Stimulated activated CD4-positive, alpha-beta T cell treated with anti-CD3 and anti-CD28 coated beads, Interleukin-2, amount 100 ng/mL, for 4 hours (primary cell): Measurements from ENCODE around the gene SEZ6L2.
"Not testable (repeated sequence)": the region's sequence is repeated elsewhere in the genome, so short reads cannot be mapped to it uniquely, and the experiment has no call there.

Experiments
- DNase-seq: peaks from one replicate; pipeline ENCODE4 v3.0.0-alpha.2; 2020; ENCODE audit warnings: low read depth

Gene SEZ6L2

DNA sequence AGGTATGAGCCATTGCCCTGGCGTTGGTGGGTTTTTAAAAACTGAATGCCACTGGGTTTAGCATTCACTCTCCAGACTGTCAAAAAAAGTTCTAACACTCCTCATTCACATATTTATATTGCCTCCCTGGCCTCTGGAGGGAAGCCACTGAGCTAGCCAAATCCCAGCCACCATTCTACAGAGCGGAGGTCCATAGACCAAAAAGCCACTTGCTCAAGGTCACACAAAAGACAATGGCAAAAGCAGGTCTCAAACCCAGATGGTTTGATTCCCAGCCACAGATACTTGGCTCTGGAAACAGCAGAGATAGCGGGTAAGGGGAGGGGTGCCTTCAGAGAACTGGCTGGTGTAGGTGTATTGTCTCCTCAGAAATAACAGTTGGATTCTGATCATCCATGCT is 18.3 kb downstream of the SEZ6L2 start:
- no peak for DNase-seq

DNA sequence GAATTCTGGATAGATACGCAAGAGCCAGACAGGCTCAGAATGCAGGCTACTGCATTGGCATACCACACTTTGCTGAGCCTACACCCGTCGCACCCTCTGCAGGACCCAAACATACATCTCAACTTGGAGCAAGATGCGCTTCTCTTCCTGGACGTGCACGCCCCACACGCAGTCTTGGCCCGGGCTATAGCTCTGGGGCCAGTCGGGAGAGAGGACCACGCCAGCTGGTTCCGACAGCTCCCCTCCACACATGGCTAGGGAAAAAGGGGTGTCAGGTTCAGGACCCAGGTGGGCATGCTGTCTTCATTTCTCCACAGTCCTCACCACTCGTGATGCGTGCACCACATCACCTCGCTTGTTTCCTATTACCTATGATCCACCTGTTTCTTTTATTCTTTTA is 21.2 kb downstream of the SEZ6L2 start:
- DNase-seq, result no peak

DNA sequence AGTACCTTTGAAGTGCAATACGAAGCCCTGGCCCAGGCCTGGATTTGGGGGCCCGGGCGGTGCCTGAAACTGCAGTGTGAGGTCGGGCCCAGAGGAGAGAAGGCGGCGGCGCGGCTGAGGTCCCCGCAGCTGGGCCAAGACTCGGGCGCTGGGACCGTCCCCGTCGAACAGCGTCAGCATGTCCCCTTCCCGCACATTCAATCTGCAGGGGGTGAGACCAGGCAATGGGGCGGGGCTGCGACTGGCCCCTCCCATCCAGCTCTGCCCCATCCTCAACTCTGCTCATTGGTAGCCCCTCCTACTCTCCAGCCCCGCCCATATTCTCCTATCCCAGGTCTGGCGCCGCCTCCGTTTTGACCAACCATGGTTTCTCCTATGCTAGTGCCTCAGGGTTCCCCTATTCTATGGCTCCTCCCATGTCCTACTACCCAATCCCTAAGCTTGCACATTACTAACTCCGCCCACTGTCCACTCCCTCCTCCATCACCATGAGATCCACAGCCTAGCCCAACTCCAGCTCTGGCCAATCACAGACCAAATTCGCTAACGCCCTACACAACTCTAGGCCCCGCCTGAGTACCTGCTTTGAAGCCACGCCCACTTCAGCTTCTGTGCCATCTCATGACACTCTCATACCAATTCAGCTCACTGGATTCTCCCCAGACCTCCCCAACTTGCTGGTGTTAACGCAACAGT is 21.9 kb downstream of the SEZ6L2 start:
- peak; percentile 24 for DNase-seq

DNA sequence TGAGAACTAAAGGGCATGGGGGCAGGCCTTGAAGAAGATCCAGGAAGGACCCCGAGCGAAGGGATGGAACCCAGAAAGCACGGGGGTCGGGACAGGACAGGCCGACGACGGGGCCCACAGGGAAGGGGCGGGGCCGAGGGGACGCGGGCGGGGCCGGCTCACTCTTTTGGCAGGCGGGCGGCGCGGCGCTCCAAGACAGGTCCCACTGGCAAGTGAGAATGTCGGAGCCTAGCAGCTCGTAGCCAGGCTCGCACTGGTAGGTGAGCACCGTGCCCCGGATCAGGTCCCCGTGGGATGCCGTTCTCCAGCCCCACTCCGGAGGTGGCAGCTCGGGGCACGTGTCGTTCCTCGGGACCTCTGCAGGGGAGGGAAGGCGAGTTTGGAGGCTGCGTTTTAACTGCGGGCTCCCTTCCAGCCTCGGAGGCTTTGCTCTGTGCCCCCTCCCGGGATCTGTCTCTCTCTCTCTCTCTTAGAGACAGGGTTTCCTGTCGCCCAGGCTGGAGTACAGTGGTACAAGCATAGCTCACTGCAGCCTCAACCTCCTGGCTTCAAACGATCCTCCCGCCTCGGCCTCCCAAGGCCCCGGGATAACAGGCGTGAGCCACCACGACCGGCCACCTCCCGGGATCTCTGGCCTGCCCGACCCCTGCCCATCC is 22.6 kb downstream of the SEZ6L2 start:
- DNase-seq, result no peak

DNA sequence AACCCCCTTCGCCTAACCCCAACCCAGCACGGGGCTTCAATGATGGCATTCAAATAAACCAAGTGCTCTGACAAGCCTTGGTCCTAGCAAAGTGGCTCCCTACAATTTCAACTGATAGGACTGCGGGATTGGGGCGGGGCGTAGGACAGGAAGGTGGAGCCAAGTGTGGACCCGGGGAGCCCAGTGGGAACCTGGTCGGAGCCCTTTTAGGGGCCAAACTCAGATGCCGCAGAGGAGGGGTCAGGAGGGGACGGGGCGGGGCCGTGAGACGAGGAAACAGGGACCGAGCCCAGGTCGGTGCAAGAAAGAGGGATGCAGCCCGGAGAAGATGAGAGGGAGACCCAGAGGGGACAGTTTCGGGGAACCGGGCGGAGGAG is 23.1 kb downstream of the SEZ6L2 start:
- DNase-seq, result no peak

DNA sequence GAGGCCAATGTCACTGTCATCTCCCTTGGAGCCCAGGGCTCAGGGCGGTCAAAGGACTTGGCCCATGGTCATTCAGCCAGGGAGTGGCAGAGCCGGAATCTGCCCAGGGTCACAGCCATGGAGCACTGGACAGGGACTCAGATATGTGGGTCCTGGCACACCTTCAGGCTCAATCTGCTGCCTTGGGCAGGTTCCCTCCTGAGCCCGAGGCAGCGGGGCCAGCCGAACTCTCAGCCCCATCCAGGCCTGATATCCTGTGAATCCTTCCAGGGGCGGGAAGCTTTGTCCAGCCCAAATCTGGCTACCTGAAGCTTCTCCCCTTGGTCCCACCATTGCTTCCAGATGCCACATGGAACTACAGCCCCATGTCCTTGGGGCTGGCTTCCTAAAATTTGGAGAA is 24.1 kb downstream of the SEZ6L2 start:
- no peak for DNase-seq

DNA sequence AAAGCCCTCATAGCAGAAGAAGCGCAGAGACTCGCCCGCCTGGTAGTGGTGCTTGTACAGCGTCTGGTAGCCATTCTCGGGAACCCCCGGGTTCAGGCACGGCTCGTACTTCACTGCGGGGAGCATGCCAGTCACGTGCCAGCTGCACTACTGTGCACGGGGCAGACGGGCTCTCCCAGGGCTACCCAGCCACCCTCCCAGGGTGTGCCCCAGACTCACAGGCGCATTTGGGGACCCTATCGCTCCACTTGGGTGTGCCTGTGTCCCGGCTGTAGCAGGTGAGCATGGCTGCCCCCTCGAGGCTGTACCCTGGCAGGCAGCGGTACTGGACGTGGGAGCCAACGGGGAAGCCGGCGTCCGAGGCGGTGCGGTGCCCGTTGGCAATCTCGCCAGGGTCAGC is 26.0 kb downstream of the SEZ6L2 start:
- DNase-seq, result no peak

DNA sequence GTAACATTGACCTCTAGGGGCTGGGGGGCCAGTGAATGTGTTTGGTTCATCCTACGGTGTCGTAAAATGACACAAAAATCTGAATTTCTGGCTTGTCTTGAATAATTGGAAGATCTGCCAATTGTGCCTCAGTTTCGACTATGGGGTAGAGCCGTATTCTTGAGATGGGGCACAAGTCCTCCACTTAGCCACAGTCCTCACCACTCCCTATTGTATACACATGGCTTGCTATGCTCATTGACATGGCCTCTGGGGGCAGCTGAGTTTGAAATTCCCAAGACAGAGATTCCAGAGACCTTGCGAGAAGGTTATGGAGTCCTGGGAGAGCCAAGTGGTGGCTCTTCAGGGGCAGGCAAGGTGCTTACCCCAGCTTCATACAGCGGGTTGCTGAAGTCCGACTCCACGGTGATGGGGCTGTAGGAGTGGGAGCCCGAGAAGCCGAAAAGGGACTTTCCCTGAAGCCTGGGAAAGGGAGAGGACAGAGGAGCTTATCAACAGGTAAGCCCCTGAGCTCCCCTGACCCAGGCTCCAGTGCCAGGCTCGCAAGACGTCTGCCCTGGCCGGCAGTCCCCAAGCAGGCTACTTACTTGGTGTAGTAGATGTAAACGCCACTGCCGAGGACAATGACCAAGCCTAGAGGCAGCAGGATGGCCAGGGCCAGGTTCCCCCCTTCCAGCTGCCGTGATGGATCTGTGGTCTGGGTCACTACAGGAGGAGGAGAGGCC is 27.4 kb downstream of the SEZ6L2 start:
- DNase-seq, result no peak

DNA sequence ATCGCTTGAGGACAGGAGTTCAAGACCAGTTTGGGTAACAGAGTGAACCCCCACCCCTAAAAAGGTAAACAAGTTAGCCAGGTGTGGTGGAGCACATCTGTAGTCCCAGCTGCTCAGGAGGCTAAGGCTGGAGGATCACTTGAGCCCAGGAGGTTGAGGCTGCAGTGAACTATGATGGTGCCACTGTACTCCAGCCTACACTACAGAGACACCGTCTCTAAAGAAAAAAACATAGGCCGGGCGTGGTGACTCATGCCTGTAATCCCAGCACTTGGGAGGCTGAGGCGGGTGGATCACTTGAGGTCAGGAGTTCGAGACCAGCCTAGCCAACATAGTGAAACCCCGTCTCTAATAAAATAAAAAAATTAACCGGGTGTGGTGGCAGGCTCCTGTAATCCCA is 30.3 kb downstream of the SEZ6L2 start:
- DNase-seq, result not testable (repeated sequence)

DNA sequence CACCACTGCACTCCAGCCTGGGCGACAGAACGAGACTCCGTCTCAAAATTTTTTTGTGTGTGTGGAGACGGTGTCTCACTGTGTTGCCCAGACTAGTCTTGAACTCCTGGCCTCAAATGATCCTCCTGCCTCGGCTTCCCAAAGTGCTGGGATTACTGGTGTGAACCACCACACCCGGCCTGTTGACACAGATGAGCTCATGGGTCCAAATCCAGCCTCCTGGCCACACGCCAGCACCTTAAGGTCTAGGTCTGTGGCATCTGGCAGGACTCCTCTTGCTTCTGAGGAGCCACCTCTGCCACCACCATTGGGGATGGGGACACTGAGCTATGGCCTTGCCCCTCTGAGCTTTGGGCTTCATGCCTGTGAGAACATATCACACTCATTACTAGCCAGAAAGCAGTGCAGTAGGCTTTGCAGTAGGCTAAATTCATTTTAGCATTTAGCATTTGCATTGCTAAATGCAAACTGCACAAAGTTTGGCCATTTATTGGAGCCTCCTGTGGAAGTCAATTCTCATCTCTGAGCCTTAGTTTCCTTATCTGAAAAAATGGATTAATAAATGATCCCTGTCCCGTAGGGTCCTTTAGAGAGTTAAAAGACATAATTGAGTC is 30.8 kb downstream of the SEZ6L2 start:
- DNase-seq, result no peak

DNA sequence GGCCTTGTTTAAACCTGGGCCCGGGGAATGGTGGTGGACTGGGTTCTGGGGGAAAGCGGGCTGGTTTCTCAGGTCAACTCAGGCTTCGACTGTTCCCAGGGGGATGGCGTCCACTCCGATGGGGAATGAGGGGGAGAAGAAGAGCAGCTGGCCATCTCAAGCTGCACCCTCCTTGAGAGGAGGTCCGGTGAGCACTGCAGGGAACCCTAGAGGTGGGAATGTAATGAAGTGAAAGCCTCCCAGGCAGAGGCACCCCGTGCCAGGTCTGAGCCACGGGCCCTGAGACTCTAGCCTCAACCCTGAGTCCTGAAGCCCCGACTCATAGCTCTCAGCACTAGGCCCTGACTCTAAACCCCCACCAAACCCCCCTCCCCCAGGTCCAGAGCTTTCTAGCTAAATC is 35.1 kb downstream of the SEZ6L2 start:
- no peak for DNase-seq

DNA sequence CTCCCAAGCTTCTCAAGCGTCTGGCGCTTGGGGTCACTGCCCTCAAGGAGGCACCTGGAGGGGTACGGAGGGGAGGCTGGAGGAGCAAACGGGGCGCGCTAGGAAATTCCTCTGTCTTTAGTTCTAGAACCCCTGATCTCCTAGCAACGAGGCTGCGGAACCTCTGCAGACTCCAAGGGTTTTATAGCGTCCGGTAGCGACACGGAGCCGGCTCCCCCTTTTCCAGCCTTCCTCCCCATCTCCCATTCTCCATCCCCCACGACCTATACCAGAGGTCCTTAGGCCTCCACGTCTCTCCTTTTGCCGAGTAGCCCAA is 35.7 kb downstream of the SEZ6L2 start:
- DNase-seq, result no peak

DNA sequence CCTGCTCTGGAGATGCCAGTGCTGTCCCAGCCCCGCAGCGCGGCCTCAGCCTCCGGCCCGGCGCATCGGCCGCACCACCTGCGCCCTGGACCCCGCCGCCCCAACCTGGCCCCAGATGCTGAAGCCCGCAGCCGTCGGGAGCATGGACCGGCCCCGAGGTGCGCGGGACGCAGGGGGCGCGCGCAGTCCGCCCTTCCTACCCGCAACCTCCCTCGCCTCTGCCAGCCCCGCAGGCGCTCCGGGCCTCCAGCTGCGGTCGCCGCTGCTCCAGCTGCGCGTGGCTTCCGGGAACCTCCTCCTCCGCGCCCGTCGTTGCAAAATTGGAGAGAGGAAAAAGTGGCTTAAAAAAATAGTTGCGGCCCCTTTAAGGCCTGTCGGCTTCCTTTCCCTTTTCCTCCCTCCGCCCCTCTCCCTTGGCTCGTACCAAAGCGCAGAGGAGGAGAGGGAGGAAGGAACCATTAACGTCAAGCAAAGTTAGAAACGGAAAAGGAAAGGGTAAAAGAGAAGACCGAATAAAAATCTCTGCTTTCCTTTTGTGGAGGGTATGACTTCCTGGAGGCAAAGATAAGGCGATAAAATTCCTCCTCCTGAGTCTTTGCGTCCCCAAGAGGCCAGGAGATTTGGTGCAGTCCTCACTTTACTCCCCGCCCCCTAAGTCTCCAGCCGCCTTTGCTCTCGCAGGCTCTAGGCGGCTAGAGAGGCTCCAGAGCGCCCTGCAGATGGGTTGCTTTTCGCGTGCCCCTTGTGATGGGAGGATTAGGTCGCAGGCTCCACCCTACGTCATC is 36.3 kb downstream of the SEZ6L2 start, which contains the start of gene CDIPT:
CDIPT (minus strand) TSS at position 343 of the 785 bp plus-strand sequence. CDS start 369 bp downstream, outside the sequence.
- peak; percentile 88 for DNase-seq

DNA sequence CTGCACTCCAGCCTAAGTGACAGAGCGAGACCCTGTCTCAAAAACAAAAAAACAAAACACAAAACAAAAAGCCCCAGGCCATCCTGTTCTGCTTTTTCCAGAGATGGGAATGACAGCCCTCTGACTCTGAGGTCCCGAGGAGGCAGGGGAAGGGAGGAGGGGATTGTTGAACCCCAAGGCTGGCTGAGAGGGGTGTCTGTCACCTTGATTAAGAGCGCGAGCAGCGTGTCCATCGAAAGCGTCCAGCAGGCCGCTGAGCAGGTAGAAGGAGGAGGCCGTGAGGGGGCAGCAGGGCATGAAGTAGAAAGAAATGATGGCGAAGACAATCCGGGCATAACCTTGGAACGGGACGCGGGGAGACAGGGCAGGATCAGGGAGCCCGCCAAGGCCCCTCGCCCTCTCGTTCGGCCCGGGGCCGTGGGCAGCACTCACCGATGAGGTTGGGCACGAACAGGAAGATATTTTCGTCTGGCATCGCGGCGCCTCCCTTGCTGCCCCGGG is 36.9 kb downstream of the SEZ6L2 start:
- DNase-seq, result no peak

DNA sequence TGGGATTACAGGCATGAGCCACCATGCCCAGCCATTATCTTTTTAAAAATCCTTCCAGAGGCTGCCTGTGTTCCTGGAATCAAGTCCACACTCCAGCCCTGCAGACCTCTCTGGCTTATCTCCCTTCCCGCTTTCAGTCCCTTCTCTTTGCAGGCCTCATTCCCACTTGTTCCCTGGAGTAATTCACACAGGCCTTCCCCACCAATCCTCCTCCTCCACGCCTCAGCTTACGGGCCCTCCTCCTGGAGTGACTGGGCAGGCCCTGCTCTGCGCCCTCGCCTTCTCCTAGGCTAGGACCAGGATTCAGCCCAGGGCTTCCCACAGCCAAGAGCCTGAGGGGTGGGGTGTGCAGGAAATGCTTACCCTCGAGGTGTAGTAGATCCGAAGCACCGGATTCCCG is 39.1 kb downstream of the SEZ6L2 start:
- no peak for DNase-seq

DNA sequence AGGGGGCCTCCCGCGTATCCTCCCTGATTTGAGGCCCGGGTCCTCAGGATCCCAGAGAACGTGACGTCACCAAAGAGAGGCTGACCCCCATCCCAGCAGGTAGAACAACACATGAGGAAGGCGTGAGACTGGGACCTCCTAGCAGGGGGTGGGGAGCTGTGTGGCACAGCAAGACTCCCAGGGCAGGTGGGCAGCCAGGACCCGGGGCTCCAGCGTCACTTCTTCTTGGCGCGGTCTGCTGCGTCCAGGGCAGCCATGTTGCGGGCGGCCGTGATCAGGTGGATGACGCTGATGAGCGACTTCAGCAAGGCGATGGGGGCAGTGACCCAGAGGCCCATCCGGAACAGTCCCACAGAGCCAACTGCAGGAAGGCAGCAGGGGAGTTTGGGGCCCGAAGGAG is 40.4 kb downstream of the SEZ6L2 start:
- DNase-seq, result no peak

DNA sequence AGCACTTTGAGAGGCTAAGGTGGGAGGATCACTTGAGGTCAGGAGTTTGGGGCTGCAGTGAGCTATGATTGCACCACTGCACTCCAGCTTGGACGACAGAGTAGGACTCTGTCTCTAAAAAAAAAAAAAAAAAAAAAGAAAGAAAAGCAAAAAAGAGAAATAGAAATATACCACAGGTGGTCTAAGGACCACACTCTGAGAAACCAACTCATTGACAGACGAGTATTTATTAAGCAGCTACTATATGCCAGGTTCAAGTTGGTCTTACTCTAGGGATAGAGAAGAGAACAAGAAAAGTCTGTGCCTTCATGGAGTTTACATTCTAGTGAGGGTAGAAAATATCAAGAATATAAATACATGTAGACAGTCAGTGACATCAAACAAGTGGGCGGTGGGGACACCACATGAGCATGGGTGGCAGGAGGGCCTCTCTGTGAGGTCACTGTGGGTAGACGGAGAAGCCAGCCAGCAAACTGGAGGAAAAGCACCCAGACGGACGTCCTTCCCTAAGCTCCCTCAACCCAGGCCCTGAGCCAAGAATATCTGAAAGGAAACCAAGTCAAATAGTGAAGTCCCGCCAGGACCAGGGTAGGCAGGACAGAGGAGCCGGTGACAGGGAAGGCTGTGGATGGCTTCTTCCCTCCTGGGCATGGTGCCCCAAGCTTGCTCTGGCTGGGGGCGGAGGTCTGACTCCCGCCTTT is 41.1 kb downstream of the SEZ6L2 start:
- DNase-seq, result no peak

DNA sequence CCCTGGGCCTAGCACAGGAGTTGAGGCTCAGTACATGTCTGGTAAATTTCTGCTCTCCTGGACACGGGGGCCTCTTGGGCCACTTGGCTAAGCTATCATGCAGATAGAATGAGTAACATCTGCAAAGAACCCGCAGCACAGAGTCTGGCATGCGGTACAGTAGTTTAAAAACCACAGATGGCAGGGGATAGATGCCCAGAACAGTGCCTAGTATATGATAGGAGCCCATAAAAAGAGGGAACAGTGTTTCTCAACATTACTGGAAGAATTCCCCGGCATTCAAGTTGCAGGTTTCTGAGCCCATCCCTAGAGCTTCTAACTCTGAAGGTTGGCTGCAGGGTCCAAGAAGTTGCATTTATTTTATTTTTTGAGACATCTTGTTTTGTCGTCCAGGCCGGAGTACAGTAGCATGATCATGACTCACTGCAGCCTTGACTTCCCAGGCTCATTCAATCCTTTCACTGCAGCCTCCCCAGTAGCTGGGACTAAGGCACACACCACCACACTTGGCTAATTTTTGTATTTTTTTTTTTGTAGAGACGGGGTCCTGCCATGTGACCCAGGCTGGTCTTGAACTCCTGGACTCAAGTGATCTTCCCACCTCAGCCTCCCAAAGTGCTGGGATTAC is 42.1 kb downstream of the SEZ6L2 start:
- no peak for DNase-seq

DNA sequence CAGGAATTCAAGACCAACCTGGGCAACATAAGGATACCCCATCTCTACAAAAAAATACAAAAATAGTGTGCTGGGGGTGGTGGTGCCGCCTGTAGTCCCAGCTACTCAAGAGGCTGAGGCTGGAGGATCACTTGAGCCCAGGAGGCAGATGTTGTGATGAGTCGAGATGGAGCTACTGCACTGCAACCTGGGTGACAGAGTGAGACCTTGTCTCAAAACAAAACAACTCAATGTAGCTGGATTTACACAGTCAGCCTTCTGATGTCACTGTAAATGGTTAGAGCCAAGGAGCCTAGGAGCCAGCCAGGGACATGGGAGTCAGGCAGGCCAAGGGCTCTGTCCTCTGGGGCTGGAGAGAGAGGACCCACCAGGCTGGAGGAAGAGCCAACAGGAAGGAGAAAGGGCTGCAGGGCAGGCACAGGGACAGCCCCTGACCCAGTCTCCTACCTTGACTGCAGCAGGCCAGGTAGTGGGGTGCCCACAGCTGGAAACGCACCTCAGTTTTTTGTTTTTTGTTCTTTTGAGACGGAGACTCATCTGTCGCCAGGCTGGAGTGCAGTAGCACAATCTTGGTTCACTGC is 44.7 kb downstream of the SEZ6L2 start:
- DNase-seq, result no peak

DNA sequence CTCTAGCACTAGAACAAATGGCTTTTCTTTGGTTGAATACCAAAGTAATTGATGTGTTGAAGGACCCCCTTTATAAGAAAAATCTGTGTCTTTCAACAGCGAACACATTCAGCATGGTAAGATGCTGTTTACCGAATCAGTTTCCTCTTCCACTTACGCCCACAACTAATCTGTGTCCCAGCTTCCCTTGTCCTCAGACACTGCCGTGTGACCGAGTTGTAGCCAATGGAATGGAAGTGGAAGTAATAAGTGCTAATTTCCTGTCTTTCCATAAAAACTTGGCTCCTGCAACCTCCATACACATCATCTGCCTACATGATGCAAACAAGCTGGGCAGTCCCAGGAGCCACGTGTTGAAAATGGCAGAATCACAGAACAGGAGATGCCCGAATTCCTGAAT is 46.7 kb downstream of the SEZ6L2 start:
- no peak for DNase-seq

DNA sequence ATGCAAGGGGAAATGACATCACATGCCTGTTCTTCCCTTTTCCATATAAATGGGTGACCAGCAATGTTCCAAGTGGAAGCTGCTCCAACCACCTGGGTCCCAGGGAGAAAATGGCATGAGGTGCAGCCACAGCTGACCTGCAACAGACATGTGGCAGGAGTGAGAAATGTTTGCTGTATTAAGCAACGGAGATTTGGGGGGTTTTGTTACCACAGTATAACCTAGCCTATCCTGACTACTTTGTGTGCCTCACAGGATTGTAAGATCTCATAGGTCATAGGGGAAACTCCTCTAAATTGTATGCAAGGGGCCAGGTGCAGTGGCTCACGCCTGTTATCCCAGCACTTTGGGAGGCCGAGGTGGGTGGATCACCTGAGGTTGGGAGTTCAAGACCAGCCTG is 48.4 kb downstream of the SEZ6L2 start:
- no peak for DNase-seq
